Fibroblast of lung (primary cell): ENCODE measurements around the gene KCP. TPM values are rescaled to one million over a fixed set of nuclear protein-coding genes. Genes with fewer than 3 reads are reported as not detected.

Experiments used
- DNase-seq, 2 donors: peaks; one replicate each; pipeline versions ENCODE4 v3.0.0 to v3.0.0-alpha.2; 2010; ENCODE audit warnings: low read depth in 2 of 2
- H2AFZ ChIP-seq: 2 replicates; pipeline ENCODE4 v1.5.1; 2012; ENCODE audit warnings: low read length, control low read depth, inconsistent platforms
- H3K27ac ChIP-seq: 2 replicates; pipeline ENCODE4 v1.5.1; 2011; ENCODE audit warnings: low read length, control low read depth; ENCODE audit not compliant: insufficient read depth
- H3K27me3 ChIP-seq: 2 replicates; pipeline ENCODE4 v1.5.1; 2011; ENCODE audit warnings: mild to moderate bottlenecking, low read length; ENCODE audit not compliant: control insufficient read depth, insufficient read depth
- H3K36me3 ChIP-seq: 2 replicates; pipeline ENCODE4 v1.5.1; 2011; ENCODE audit warnings: low read length; ENCODE audit not compliant: control insufficient read depth, insufficient read depth
- H3K4me1 ChIP-seq: 2 replicates; pipeline ENCODE4 v1.5.1; 2011; ENCODE audit warnings: low read length; ENCODE audit not compliant: control insufficient read depth, insufficient read depth; ENCODE audit errors: extremely low read depth
- H3K4me2 ChIP-seq: 2 replicates; pipeline ENCODE4 v1.5.1; 2011; ENCODE audit warnings: low read length, control low read depth; ENCODE audit not compliant: insufficient read depth; ENCODE audit errors: extremely low read depth
- H3K4me3 ChIP-seq, 4 experiments: fragments of 200-600 bp in 1 of 4; sonication (generic) in 1 of 4; replicated peaks in 1 of 4; 2 replicates each; pipeline ENCODE4 v1.5.1; 2011 to 2016; ENCODE audit warnings: low read length in 4 of 4, low read depth in 3 of 4, mild to moderate bottlenecking in 3 of 4, control low read depth in 2 of 4, inconsistent platforms in 1 of 4, mixed read lengths in 1 of 4; ENCODE audit not compliant: insufficient read depth in 1 of 4; ENCODE audit errors: control extremely low read depth in 1 of 4
- H3K79me2 ChIP-seq: 2 replicates; pipeline ENCODE4 v1.5.1; 2012; ENCODE audit warnings: mild to moderate bottlenecking, low read length, inconsistent platforms; ENCODE audit not compliant: control insufficient read depth, insufficient read depth
- H3K9ac ChIP-seq: 2 replicates; pipeline ENCODE4 v1.5.1; 2011; ENCODE audit warnings: mild to moderate bottlenecking, low read length, control low read depth; ENCODE audit not compliant: insufficient read depth
- H3K9me3 ChIP-seq: 2 replicates; pipeline ENCODE4 v1.5.1; 2012; ENCODE audit warnings: low read depth, low read length; ENCODE audit not compliant: control insufficient read depth, insufficient read depth
- H4K20me1 ChIP-seq: 2 replicates; pipeline ENCODE4 v1.5.1; 2011; ENCODE audit warnings: low read length; ENCODE audit not compliant: control insufficient read depth, insufficient read depth; ENCODE audit errors: extremely low read depth
- CTCF ChIP-seq, 2 donors: IDR thresholded peaks in 1 of 2; conservative IDR thresholded peaks in 1 of 2; 1 replicate in 1 of 2; 2 replicates in 1 of 2; pipeline ENCODE4 v1.5.1; 2011 to 2012; ENCODE audit warnings: low read length in 2 of 2, control low read depth in 1 of 2, inconsistent platforms in 1 of 2, low read depth in 1 of 2, mild to moderate bottlenecking in 1 of 2
- EZH2 ChIP-seq: IDR thresholded peaks from 2 replicates; pipeline ENCODE4 v1.5.1; 2012; ENCODE audit warnings: low read length, control low read depth, mild to moderate bottlenecking; ENCODE audit errors: missing control alignments
- polyA plus RNA-seq, 2 donors: library from polyadenylated mRNA; depleted of rRNA in 1 of 2; stranded (reverse) in 1 of 2; unstranded in 1 of 2; fragments of >200 nt; gene quantifications; 2 replicates each; pipeline ENCODE4 v1.2.1, GENCODE V29; 2011 to 2012; ENCODE audit warnings: missing spikeins in 1 of 2
- total RNA-seq: library from RNA; depleted of rRNA; stranded (reverse); fragments of >200 nt; gene quantifications from 2 replicates; pipeline ENCODE4 v1.2.1, GENCODE V29; 2014

Gene KCP
- total and polyA plus RNA-seq, 2 donors (not counting 1 experiment from before 2014, with no cell fraction given), result 0.08 to 0.50 TPM

GRCh38 chr7:128889121-128889520 is 21.4 kb downstream of the KCP start:
- no peaks in the 10 kb centered on the region for H4K20me1 ChIP-seq
- no peaks in the 10 kb centered on the region for H3K9me3 ChIP-seq
- no peak overlapping the region for H3K27ac ChIP-seq
- TF ChIP-seq EZH2 (no peak), CTCF (conservative IDR thresholded peaks at IDR 0.05 in 1 of 2, IDR thresholded peaks at IDR 0.05 in 1 of 2; ENCODE audit: low read depth in 1 of 2, low read length in 2 of 2) (no peak)
- H3K4me3 ChIP-seq, result no peak overlapping the region
- no peaks in the 10 kb centered on the region for H3K79me2 ChIP-seq
- H3K27me3 ChIP-seq, result no peaks in the 10 kb centered on the region
- H3K9ac ChIP-seq, result no peak overlapping the region
- H3K36me3 ChIP-seq, result no peaks in the 10 kb centered on the region
- no peak overlapping the region for H3K4me2 ChIP-seq
- no peak overlapping the region for H2AFZ ChIP-seq
- no peak for DNase-seq
- H3K4me1 ChIP-seq, result no peaks in the 10 kb centered on the region

DNA sequence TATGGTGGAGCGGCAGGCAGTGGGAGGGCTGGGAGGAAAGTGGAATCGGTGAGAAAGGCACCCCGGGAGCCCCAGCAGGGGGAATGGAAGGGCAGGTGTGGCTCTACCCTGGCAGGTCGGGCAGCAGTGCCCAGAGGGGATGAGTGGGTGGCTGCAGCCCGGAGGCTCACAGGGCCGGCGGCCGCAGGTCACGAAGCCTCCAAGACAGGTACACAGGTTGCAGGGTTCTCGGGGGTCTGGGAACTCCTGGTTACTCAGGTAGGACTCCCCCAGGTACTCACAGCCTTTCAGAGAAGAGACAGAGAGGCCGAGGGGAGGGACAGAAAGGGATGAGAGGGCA is 21.8 kb downstream of the KCP start:
- no peaks in the 10 kb centered on the region for H3K79me2 ChIP-seq
- TF ChIP-seq EZH2 (no peak), CTCF (conservative IDR thresholded peaks at IDR 0.05 in 1 of 2, IDR thresholded peaks at IDR 0.05 in 1 of 2; ENCODE audit: low read depth in 1 of 2, low read length in 2 of 2) (no peak)
- no peaks in the 10 kb centered on the region for H3K4me1 ChIP-seq
- no peak overlapping the region for H3K27ac ChIP-seq
- no peaks in the 10 kb centered on the region for H3K36me3 ChIP-seq
- H2AFZ ChIP-seq, result no peak overlapping the region
- no peaks in the 10 kb centered on the region for H4K20me1 ChIP-seq
- H3K9ac ChIP-seq, result no peak overlapping the region
- no peak for DNase-seq
- no peaks in the 10 kb centered on the region for H3K9me3 ChIP-seq
- H3K27me3 ChIP-seq, result no peaks in the 10 kb centered on the region
- no peak overlapping the region for H3K4me3 ChIP-seq
- no peak overlapping the region for H3K4me2 ChIP-seq

- TF ChIP-seq EZH2, result no peak
- no peak for TF ChIP-seq CTCF (conservative IDR thresholded peaks at IDR 0.05 in 1 of 2, IDR thresholded peaks at IDR 0.05 in 1 of 2; ENCODE audit: low read depth in 1 of 2, low read length in 2 of 2)
- DNase-seq, result no peak
These were observed 22.3 kb downstream of the KCP start for GRCh38 chr7:128888039-128888755.

More at GRCh38 chr7:128888039-128888755, 22.3 kb downstream of the KCP start:
- Histone ChIP-seq H3K36me3 (no peaks in the 10 kb centered on the region), H3K27ac (no peak overlapping the region), H2AFZ (no peak overlapping the region), H3K4me2 (no peak overlapping the region), H3K79me2 (no peaks in the 10 kb centered on the region), H3K4me1 (no peaks in the 10 kb centered on the region), H3K4me3 (no peak overlapping the region), H3K9ac (no peak overlapping the region), H3K9me3 (no peaks in the 10 kb centered on the region), H3K27me3 (no peaks in the 10 kb centered on the region), H4K20me1 (no peaks in the 10 kb centered on the region)
